ENCODE data around the gene RFFL.

Gene RFFL

DNA sequence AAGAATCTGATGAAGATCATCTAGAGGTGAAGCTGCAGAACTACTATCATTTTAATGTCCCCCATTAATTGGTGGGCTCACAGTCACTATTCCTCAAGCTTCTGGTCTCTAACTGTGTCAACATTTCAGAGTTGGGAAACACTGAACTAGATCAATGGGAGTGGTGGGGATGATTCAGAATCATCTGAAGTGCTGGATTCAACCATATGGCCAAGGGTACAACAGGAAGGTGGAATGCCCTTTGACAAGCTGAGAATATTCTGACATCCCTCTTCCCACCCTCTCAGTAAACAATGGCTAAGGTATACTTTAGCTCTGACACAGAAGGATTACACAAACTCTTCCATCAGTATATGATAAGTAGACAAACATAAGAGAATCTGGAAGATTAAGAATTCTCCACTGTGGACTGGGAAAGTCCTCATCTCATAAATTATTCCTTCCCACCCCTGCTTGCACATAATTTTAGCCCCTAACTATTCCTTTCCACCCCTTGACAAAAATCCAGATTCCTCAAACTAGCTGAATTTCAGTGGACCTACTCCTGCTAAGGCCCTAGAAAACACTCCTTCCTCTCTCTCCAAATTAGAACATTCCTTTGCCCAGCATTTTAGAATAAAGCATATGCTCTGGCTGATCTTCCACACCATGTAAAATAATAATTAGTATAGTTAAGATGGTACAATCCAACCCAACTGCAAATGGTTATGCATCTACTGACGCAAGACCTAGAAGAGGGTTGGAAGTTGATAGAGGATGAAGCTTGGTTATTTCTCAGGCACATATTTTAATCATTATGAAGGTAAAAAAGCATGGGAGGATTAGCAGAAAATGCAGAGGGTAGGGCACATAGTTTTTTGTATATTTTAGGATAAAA, 16.3 kb upstream of the RFFL start:
- Histone ChIP-seq H3K27me3 (replicated peaks; ENCODE audit: control insufficient read depth, insufficient read depth, low read length) (no peaks in the 10 kb centered on the region), H3K4me3 (replicated peaks; ENCODE audit: low read depth, low read length) (no peak overlapping the region), H3K36me3 (ENCODE audit: control insufficient read depth, insufficient read depth, low read length) (no peaks in the 10 kb centered on the region)
- no peak for TF ChIP-seq CTCF (IDR thresholded peaks at IDR 0.05; ENCODE audit: insufficient read depth, low read length, poor library complexity, severe bottlenecking)
- no peak for DNase-seq (ENCODE audit: extremely low read depth, insufficient read length)

DNA sequence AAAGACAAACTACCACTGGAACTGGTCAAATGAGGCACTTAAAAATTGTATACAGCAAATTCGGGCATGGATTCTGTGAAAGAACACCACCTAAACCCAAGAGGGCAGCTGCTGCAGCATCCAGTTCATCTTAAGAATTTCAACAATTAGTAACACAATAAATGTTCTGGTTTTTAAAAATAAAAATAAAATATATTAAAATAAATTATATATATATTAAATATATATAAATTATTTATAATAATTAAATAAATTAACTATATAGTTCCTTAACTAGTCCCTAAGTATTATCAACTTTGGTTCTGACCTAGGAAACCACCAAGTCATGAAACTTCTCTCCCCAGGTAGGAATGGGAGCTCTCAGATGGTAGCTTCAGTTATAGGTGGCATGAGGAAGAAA, 13.4 kb upstream of the RFFL start:
- H3K27me3 ChIP-seq (replicated peaks; ENCODE audit: control insufficient read depth, insufficient read depth, low read length): no peaks in the 10 kb centered on the region
- DNase-seq (ENCODE audit: extremely low read depth, insufficient read length): no peak
- H3K36me3 ChIP-seq (ENCODE audit: control insufficient read depth, insufficient read depth, low read length): no peaks in the 10 kb centered on the region
- no peak for TF ChIP-seq CTCF (IDR thresholded peaks at IDR 0.05; ENCODE audit: insufficient read depth, low read length, poor library complexity, severe bottlenecking)
- no peak overlapping the region for H3K4me3 ChIP-seq (replicated peaks; ENCODE audit: low read depth, low read length)

- Histone ChIP-seq H3K36me3 (ENCODE audit: control insufficient read depth, insufficient read depth, low read length) (no peaks in the 10 kb centered on the region), H3K4me3 (replicated peaks; ENCODE audit: low read depth, low read length) (no peak overlapping the region), H3K27me3 (replicated peaks; ENCODE audit: control insufficient read depth, insufficient read depth, low read length) (no peaks in the 10 kb centered on the region)
- TF ChIP-seq CTCF (IDR thresholded peaks at IDR 0.05; ENCODE audit: insufficient read depth, low read length, poor library complexity, severe bottlenecking): no peak
- DNase-seq (ENCODE audit: extremely low read depth, insufficient read length): no peak
Measured at GRCh38 chr17:35074711-35075707, 11.5 kb upstream of the RFFL start.

DNA sequence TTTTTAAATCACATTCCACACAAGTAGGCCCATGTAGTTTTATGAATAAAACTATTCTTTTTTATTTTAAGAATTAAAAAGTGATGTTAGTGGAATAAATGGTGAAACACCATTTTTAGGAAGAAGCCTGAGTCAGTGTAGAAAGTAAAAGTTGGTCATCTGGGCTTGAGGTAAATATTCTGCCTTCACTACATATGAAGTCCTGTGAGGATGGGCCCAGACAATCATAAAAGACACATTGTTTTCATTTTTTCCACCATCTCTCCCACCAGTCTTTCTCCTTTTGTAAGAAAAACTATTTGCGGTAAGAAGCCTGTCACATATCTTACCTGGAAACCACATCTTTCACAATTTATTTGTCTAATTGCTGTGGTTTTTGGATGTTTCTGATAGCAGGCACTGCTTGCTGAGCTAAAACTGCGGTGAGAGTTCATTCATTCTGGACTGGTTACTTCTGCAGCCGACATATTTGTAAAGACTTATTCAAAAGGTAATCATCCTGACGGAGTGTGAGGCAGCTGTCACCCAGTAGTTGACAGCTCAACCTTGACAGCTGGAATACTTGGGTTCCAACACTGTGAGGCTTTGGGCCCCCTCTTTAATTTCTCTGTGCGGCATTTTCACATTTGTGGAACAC, 10.6 kb upstream of the RFFL start:
- no peak for TF ChIP-seq CTCF (IDR thresholded peaks at IDR 0.05; ENCODE audit: insufficient read depth, low read length, poor library complexity, severe bottlenecking)
- Histone ChIP-seq H3K36me3 (ENCODE audit: control insufficient read depth, insufficient read depth, low read length) (no peaks in the 10 kb centered on the region), H3K27me3 (replicated peaks; ENCODE audit: control insufficient read depth, insufficient read depth, low read length) (no peaks in the 10 kb centered on the region), H3K4me3 (replicated peaks; ENCODE audit: low read depth, low read length) (no peak overlapping the region)
- no peak for DNase-seq (ENCODE audit: extremely low read depth, insufficient read length)

GRCh38 chr17:35073183-35073790, 9.8 kb upstream of the RFFL start:
- DNase-seq (ENCODE audit: extremely low read depth, insufficient read length): no peak
- H3K36me3 ChIP-seq (ENCODE audit: control insufficient read depth, insufficient read depth, low read length): no peaks in the 10 kb centered on the region
- no peaks in the 10 kb centered on the region for H3K27me3 ChIP-seq (replicated peaks; ENCODE audit: control insufficient read depth, insufficient read depth, low read length)
- no peak for TF ChIP-seq CTCF (IDR thresholded peaks at IDR 0.05; ENCODE audit: insufficient read depth, low read length, poor library complexity, severe bottlenecking)
- no peak overlapping the region for H3K4me3 ChIP-seq (replicated peaks; ENCODE audit: low read depth, low read length)

Data from GM06990 (cell line).